Spleen (tissue), 7 donors: ENCODE results near the gene OR9Q1.

Experiments
- POLR2A ChIP-seq, 3 donors: fragments of 450-650 bp; IDR thresholded peaks; one replicate each; pipeline ENCODE4 v1.5.1; 2017; ENCODE audit warnings: antibody characterized with exemption in 3 of 3, mild to moderate bottlenecking in 1 of 3
- TF ChIP-seq, protein P1 (sequence below), 11 experiments: fragments of 200-600 bp in 7 of 11; fragments of 450-650 bp in 4 of 11; sonication (generic) in 4 of 11; IDR thresholded peaks in 8 of 11; conservative IDR thresholded peaks in 3 of 11; 1 replicate in 7 of 11; 2 replicates in 4 of 11; pipeline versions ENCODE4 v1.4.0 to v1.8.0; 2016 to 2021; ENCODE audit warnings: antibody characterized with exemption in 11 of 11, inconsistent platforms in 4 of 11, mild to moderate bottlenecking in 1 of 11
- donor health status: DM: no; HTN: no; CAD: no; lungs with moderate emphysema.
- donor health status: DM: no; HTN: no; CAD: no.
- donor health status: DM: no; HTN: no; CAD: no.

DNA sequence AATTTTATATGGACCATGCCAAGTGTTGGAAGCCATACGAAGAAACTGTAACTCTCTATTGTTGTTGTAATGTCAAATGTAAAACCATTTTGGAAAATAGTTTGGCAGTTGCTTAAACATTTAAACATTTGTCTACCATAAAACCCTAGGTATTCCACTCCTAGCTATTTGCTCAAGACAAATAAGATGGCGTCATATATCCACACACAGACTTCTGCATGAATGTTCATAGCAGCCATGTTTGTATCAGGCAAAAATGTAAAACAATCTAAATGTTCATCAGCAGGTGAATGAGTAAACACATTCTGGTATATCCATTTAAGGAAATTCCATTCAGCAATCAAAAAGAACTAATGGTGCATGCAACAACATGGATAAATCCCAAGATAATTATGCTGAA lies 73.8 kb downstream of the OR9Q1 start:
- TF ChIP-seq, protein P1, sequence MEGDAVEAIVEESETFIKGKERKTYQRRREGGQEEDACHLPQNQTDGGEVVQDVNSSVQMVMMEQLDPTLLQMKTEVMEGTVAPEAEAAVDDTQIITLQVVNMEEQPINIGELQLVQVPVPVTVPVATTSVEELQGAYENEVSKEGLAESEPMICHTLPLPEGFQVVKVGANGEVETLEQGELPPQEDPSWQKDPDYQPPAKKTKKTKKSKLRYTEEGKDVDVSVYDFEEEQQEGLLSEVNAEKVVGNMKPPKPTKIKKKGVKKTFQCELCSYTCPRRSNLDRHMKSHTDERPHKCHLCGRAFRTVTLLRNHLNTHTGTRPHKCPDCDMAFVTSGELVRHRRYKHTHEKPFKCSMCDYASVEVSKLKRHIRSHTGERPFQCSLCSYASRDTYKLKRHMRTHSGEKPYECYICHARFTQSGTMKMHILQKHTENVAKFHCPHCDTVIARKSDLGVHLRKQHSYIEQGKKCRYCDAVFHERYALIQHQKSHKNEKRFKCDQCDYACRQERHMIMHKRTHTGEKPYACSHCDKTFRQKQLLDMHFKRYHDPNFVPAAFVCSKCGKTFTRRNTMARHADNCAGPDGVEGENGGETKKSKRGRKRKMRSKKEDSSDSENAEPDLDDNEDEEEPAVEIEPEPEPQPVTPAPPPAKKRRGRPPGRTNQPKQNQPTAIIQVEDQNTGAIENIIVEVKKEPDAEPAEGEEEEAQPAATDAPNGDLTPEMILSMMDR (IDR thresholded peaks at IDR 0.05 in 8 of 11, conservative IDR thresholded peaks at IDR 0.05 in 3 of 11): no peak
- no peak for TF ChIP-seq POLR2A (IDR thresholded peaks at IDR 0.05)
